UCSD-AML1 (cell line): ENCODE measurements around the gene GALNT18.
"Not testable (repeated sequence)": the region's sequence is repeated elsewhere in the genome, so short reads cannot be mapped to it uniquely, and the experiment has no call there.

ENCODE experiments used
- DNase-seq: peaks from one replicate; lab custom pipeline; 2025; ENCODE audit not compliant: unreplicated experiment; lab: John Stamatoyannopoulos, UW

GALNT18 gene

DNA sequence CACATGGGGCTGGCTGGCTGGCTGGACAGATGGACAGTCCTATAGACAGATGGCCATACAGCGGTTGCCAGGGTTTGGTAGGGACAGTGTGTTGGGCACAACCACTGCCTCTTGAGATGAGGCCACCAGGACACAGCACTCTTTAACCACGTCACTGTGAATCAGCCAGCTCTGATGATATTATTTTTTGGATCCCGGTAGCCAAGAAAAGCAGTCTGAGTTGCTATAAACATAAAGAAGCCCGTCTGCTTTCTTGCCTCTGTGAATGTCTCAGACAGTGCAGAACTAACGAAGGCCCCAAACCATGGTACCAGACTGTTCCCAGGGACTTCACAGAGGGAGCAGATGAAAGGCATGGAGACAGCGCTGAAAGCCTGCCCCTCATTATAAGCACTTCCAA is 152.9 kb downstream of the GALNT18 start:
- no peak for DNase-seq

DNA sequence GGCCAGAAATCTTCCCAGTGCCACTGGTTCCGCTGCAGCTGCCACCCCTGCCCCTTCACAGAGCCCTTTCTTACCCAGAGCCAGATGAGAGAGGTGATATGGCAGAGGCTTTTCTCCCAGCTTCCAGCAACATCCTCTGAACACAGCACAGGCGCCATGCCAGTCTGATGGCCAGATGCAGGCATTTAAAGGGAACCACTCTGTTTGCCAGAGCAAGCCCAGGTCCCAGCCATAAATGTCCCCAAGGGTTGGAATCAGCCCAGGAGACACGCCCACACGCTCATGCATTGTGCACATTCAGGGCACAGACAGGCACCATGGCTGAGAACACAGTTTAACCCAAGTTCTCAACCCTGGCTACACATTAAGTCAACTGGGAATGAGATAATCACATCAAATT is 154.5 kb downstream of the GALNT18 start:
- no peak for DNase-seq

DNA sequence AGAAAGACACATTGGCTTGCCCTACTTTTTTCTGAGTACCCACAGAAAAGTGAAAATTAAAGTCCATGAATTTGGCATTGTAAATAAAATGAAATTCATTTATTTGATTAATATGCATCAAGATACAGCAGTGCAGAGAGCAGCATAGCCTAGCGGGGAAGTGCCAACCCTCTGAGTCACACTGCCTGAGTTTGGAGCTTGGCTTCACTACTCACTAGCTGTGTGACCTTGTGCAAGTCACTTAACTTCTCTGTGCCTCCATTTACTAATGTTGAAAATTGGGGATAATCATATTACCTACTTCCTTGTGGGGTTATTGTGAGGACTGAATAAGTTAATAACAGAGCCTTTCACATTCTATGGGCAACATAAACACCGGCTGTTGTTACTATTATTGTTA is 157.2 kb downstream of the GALNT18 start:
- DNase-seq: no peak

DNA sequence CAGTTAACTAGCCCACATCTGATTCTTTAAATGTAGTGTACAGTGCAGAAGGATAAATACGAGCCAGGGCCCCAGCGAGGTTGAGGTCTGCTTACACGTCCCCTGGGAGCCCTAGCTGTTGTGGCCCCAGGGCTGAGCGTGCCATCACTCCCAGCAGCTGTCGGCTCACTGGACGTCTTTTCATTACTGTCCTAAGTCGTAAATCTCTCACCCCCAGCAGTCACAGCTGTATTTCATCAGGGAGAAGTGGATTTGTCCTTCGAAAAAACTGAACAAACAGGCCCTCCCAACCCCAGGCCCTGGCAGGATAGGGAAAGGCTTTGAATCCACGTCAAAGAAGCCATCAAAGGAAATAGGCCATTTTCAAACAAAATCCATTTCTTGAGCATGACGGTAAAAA is 158.4 kb downstream of the GALNT18 start:
- no peak for DNase-seq

DNA sequence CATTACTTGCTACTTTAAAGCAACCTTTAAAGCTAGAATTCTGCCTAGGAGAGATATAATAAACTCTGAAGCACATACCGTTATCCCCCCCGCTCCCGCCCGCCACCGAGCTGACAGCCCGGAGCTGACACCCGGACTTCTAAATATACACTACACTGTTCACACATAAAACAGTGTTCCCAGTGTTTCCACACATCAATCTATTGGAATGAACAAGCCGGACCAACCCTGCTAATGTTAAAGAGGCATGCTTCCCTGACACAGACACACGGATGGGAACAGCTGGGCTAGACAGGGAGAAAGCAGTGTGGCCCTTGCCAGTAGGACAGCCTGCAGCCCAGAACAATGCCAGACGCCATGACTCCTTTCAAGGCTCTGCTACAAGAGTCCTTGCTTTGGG is 160.3 kb downstream of the GALNT18 start:
- DNase-seq: no peak

DNA sequence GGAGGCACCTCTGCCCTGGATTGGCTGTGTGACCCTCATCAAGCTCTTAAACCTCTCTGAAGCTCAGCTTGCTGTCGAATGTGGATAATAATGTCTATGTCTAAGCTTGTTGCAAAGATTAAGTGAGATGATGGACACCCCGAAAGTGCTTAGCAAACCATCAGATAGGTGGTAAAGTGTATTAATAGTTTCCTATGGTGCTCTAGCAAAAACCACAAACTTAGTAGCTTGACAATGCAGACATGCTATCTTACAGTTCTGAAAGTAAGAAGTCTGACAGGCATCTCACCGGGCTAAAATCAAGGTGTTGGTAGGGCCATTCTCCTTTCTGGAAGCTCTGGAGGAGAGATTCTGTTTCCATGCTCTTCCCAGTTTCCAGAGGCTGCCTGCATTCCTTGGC is 162.2 kb downstream of the GALNT18 start:
- DNase-seq: no peak

DNA sequence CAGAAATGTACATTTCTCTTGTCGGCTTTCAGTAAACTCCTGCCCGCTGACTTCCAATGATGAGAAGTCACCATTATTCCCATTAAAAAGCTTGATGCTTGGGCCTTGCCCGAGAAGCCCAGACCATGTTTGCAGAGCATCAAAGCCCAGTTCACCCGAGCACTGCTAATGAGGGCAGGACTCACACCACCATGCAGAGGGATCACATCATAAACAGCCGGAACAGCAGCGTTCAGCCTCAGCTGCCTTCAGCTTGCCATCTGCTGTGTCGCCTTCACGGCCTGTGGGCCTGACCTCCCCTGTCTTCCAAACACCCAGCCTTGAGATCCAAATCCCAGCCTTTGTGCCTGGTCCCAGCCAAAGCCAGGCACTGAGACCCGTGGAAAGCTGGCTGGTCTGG is 163.3 kb downstream of the GALNT18 start:
- DNase-seq: no peak

DNA sequence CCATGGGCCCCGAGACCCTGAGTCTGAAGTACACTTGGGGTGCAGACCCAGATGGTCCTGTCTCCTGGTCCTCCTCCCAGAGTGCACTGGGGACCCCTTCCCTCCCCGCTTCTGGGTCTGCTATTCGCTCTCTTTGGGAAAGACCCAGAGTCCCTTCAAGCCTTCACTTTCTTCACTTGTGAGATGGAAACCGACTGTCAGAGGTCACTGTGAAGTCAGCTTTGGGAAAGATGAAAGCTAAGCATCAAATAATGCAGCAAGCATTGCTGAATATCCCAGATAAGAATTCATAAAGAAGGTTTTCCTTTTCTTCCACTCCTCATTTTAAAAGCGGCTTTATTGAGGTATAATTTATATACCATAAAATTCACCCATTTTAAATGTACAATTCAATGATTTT is 163.8 kb downstream of the GALNT18 start:
- DNase-seq: no peak

DNA sequence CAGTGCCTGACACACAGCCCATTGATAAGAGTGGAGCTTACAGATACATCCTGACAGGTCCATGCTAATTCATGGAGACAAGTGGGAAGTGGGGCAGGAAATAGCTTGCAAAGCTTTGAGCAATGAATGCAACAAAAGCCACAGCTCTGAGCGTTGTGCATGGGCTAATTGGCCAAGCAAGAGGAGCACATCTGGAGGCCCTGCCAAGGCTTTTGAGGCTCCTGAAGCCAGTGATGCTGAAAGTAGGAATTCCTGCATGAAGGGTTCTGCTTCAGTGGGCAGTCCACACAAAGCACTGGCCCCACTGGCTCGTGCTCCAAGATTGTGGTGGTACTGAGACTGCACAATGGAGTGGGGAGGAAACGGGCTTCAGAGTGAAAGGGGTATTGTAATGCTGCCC is 164.9 kb downstream of the GALNT18 start:
- no peak for DNase-seq

DNA sequence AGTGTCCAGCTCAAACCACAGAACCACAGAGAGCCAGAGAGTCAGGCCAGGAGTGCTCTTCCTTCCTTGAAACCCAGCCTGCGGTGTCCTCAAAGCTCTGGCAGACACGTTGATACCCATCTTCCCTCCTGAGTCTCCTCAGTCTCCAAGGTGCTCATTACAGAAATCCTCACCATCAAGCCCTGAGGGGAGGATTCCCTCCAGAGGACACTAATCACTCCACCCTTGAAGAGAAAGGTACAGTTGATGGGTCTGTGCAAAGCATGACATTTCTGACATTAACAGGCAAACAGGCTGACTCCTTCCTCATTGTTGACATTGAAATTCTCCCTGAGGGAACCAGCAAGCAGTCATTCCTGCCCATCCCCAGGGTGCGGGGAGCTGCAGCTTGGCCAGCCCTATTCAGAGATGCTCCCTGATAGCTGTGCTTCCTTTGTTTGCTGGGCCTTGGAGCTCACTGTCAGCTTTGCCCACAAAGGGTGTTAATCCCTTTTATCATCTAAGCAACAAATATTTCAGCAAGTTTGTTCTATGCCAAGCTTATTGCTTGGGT is 167.1 kb downstream of the GALNT18 start:
- DNase-seq: no peak

DNA sequence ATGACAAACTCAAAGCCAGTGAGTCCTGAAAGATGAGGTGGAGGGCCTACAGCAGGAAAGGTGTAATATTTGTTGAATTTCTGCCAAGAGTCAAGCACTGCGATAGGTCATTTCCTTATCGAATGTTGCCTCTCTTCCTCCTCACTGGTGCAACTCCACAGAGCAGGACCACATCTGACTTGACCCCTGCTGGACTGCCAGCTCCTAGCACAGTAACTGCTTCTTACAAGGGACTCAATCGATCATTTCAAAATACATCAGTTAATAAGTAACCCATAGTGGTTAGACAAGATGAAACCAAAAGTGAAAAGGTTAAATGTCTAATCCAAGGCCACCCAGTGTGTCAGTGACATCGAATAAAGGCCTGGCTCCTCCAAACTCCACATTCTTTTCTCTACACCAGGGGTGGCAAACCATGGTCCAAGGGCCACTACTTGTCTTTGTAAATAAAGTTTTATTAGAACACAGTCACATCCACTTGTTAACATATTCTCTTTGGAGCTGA is 170.3 kb downstream of the GALNT18 start:
- no peak for DNase-seq

DNA sequence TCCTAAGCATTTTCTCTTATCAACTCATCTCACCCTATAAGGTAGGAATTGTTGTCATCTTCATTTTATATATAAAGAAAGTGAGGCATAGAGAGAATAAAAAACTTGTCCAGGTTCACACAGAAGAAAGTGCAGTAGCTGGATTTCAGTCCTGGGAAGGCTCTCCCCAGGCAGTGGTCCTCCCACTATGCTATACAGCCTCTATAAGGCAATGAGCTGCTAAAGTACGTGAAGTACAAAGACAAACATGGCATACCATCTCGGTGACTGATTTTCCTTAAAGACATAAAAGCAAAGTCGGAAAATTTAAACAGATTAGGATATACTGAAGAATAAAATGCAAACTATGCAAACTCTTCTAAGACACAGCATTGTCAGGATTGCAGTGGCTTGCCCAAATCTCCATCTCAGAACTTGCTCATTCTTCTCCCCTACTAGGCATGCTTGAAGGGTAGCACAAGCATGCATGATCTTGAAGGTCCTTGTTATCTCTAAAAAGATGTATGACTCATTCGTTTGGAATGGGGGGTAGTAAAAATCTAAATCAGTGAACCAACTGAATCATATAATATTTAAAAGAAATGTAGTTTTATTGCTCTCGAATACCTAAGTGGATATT is 171.0 kb downstream of the GALNT18 start:
- no peak for DNase-seq

DNA sequence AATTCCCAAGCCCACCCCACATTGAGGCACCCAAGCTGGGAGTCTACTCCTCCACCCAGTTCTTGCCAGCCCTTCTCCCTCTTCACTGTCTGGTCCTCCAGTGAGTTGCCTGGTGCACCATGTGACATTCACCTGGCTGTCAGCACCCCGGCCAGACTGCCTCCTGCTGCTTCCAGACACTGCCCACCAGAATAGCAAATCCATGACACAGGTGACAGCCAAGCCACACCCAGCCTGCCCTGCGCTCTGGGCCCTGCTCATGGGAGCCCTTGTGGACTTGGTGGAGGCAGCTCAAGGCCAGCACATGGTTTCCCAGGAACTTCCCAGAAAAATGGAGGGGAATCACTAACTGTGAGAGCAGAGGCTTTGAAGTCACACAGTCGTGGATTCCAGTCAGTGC is 172.5 kb downstream of the GALNT18 start:
- no peak for DNase-seq

DNA sequence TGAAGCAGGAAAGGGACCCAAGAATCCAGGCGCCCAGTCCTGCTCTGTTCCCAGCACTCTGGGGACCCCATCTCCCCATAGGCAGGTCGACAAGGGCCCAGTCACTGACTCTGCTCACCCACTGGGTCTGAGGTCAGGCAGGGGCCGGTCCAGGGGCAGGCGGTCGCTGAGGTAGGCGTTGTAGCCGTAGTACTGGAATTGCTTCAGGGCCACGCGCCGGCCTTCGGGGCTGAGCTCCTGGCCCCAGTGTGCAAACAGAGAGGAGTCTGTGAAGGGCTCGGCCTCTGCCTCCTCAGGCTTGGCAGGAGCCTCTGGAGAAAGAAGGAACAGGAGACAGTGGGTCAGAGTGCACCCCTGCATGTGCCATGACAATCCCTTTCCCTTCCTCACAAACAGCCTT is 173.2 kb downstream of the GALNT18 start:
- DNase-seq: no peak

DNA sequence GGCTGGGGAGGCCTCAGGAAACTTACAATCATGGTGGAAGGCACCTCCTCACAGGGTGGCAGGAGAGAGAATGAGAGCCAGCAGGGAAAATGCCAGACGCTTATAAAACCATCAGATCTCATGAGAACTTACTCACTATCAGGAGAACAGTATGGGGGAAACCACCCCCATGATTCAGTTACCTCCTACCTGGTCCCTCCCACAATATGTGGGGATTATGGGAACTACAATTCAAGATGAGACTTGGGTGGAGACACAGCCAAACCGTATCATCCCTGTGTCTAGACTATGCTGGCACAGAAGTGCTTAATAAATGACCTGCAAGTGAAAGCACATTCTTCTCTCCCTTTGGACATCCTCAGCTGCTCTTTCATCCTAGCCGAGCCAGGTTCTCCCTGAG is 174.2 kb downstream of the GALNT18 start:
- not testable (repeated sequence) for DNase-seq

DNA sequence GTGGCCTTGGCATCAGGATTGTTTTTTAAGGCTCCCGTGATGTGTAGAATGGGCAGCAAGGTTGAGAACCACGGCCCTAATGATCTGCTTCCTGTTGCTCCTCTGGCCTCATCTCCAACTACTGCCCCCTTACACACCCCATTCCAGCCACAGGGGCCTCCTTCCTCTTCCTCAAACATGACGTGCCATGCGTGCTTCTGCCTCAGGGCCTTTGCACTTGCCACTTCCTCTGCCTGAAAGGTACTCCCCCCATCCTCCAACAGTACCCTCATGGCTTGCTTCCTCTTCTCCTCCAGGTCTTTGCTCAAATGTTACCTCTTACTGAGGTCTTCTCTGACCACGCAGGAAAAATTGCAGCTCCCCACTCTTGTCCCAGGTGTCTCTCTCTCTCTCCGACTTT is 174.8 kb downstream of the GALNT18 start:
- no peak for DNase-seq

DNA sequence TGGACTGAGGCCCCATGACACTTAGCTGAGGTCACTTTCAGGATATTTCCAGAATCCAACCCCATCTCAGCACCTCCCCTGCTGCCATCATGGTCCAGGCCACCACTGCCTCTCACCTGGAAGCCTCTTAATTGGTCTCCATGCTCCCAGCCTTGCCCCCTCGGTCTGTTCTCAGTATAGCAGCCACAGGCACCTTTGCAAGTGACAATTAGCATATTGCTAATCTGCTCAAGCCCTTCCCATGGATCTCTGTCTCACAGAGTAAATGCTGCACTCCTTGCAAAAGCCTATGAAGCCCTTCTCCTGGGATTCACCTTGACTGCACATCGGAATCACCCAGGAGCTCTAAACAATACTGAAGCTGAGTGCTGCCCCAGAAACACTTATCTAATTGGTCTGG is 175.2 kb downstream of the GALNT18 start:
- DNase-seq: no peak

DNA sequence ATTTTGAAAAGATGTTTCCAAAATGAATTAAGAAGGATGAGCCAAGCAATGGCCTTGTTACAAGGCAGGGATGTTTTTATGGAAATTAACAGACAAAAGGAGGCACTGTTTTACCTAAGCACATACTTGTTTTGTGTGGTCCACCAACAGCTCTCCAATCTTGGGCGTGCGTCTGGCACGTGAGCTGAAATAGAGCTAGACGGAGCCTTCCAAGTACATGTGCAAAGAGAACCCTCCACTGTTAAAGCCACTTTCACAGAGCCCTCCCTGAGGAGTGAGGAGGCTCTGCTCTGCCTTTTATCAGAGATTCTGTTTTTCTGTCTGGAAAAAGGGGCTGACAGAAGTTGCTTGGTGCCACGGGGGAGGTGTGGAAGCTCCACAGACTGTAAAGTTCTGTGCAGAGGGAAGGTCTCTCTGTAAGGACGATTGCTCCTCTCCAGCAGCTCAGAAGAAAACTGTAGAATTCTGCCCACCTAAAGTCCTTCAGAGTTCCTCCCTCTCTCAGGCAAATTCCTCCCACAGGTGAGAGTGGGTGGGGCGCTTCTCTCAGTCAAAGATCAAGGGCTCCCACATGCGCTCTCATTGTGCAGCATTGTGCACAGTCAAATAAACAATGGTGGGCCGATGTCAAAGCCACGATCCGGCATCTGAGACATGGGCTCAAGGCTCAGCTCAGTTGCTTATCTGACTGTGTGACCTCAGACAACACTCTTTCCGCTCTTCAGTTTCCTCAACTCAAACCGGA is 176.2 kb downstream of the GALNT18 start:
- no peak for DNase-seq

DNA sequence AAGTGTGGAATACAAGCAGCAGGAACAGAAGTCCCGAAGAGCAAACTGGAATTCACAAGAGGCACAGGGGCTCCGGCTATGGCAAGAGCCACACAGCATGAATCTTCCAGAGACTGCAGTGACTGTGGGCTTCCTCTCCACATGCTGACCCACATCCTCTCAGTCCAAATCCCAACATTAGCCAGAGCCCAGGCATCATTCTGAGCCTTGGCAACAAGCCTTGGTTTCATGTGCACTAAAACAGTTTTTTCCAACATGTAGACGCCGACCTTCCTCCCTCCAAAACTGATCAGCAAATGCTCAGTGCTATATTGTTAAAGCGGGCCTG is 177.0 kb downstream of the GALNT18 start:
- no peak for DNase-seq

DNA sequence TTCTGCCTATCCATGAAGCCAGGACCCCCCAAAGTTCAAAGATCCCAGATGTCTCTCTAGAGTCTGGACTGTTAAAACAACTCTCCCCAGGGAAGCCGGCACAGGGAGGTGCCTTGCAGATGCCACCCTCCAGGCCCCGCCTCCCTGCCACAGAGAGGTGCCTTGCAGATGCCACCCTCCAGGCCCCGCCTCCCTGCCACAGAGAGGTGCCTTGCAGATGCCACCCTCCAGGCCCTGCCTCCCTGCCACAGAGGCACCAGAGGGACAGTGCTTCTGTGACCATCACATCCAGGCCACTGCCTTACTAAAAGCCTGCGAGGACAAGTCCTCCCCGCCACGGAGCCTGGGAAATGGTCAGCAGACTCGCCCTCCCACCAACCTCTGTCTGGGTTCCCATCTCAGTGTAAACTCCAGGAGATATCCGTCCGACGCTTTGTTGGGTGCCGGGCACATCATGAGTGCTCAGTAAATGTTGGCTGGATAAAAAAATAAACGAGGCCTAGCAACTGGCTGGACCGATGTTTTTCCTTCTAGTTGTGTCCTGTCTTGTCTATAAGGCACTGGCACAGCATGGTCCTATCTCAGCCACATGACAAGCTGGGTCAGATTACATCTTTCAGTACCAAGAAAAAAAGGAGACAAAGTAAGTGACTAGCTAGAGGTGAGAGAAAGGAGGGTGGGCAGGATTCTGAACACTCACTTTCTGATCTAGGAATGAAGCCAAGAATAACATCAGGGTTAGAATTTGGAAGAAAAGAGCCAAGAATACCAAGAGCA is 177.6 kb downstream of the GALNT18 start:
- no peak for DNase-seq

DNA sequence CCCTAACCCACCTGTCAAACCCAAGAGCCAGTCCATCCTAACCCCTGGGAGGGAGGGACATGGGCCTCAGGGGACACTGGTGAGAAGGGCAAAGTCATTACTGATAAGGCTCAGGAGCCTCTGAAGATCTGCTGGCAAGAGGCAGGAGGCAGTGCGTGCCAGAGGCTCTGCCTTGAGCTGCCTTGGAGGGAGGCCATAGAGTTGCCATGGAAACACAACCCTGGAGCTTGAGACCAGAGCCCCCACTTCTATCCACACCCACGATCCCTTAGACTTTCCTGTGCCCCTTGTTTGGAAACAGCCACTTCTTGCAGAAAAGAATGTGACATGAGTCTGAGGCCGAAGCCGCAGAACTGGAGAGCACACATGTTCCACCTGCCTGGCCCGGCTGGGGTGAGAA is 179.0 kb downstream of the GALNT18 start:
- no peak for DNase-seq

DNA sequence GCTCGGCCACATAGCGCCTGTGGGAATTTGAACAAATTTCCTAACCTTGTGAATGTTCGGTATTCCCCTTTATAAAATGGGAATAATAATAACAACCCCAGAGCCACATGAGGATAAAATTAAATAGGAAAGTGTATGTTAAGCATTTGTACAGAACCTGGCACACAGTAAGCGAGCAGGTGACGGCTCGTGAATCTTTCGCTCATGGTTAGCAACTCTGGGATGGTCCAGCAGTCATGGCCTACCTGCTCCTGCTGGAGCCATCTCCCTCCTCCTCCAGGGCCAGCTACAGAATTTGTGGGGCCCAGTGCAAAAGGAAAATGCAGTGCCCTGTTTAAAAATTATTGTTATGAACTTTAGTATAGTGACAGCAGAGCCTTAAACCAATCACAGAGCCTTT is 180.3 kb downstream of the GALNT18 start:
- DNase-seq: no peak
